GM20000 (cell line): Measurements from ENCODE around the gene TSEN2.
"Not testable (repeated sequence)": the region's sequence is repeated elsewhere in the genome, so short reads cannot be mapped to it uniquely, and the experiment has no call there.

ENCODE experiments used
- DNase-seq: peaks from one replicate; pipeline ENCODE4 v3.0.0; 2012; ENCODE audit warnings: low spot score
- TF ChIP-seq, protein P1 (sequence below): IDR thresholded peaks from 2 replicates; pipeline ENCODE4 v1.5.1; 2012; ENCODE audit warnings: mild to moderate bottlenecking, control low read depth; ENCODE audit errors: extremely low read depth, missing control alignments

Gene TSEN2

DNA sequence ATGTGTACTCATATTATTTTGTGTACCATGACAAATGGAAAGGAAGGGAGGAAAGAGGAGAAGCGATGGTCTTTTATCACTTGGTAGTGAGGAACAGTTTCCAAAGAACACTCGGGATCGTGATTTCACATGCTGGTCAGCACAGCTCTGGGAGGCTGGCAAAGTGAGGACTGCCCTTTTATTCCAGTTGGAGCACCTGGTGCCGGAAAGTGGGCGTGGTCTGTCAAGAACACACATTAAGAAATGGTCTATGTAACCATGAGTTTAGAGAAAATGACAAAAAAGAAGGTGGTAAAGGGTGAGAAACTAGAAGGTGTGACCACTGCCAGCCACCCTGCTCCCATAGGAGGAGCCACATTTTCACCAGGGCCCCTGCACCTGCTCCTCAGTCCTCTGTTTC lies 7.0 kb upstream of the TSEN2 start:
- no peak for DNase-seq
- TF ChIP-seq, protein P1, sequence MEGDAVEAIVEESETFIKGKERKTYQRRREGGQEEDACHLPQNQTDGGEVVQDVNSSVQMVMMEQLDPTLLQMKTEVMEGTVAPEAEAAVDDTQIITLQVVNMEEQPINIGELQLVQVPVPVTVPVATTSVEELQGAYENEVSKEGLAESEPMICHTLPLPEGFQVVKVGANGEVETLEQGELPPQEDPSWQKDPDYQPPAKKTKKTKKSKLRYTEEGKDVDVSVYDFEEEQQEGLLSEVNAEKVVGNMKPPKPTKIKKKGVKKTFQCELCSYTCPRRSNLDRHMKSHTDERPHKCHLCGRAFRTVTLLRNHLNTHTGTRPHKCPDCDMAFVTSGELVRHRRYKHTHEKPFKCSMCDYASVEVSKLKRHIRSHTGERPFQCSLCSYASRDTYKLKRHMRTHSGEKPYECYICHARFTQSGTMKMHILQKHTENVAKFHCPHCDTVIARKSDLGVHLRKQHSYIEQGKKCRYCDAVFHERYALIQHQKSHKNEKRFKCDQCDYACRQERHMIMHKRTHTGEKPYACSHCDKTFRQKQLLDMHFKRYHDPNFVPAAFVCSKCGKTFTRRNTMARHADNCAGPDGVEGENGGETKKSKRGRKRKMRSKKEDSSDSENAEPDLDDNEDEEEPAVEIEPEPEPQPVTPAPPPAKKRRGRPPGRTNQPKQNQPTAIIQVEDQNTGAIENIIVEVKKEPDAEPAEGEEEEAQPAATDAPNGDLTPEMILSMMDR = no peak

DNA sequence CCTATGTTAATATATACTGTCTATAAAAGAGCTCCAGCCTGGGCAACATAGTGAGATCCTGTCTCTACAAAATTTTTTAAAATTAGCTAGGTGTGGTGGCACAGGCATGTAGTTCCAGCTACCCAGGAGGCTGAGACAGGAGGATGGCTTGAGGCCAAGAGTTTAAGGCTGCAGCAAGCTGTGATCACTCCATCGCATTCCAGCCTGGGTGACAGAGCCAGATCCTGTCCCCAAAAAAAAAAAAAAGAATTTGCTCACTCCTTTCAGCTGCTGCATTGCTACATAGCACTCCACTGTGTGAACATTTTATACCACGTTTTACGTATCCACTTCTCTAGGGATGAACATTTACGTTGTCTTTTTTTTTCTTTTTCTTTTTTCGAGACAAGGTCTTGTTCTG lies 6.0 kb upstream of the TSEN2 start:
- TF ChIP-seq, protein P1 = no peak
- no peak for DNase-seq

DNA sequence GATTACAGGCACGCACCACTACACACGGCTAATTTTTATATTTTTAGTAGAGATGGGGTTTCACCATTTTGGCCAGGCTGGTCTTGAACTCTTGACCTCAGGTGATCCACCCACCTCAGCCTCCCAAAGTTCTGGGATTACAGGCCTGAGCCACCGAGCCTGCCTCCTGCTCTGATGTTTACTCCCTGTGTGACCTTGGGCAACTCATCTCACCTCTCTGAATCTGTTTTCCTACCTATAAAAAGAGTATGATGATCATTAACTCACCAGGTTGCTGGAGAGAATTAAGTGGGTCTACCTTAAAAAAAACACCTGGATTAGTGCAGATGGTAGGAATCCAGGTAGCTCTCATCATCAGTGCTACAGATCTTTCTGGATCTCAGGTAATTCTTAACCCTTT lies 5.1 kb upstream of the TSEN2 start:
- DNase-seq = not testable (repeated sequence)

DNA sequence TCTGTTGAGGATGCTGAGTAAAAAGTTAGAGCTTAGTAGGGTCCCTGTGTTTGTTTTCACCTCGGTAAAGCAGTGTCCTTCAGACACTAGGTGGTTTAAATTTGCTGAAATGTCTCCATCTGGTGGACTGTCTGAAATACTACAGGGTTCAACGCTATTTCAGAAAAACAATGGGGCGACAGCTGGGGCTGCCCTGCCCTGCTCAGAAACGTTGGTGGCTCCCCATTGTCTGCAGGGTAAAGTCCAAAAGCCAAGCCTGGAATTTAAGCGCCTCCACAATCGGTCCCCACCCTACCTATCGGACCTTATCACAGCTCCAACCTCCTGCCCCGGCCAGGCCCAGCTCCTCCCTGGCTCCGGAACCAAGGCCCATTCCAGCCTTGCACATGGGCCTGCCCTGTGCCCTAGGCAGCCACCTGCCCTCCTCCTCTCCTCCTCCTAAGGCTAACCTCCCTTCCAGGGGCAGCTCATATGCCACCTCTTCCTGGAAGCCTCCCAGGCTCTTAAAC lies 4.3 kb upstream of the TSEN2 start:
- peak; percentile 67 for DNase-seq
- TF ChIP-seq, protein P1 = peak; percentile 35

DNA sequence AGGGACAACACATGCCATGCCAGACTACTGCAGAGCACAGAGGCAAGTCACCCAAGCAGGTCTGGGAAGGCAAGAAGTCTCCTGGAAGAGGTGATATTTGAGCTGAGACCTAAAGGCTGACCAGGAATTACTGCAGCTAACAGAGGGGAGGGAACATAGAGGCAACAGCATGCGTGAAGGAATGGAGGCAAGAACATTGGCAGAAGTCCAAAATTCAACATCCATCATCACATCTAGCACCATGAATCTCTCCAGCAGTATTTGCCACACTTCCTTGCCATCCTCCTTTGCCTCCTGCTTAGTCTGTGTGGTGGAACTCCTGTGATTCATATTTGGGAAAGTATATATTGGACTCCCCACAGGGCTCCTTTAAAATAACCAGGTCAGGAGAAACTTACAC lies 870 bp upstream of the TSEN2 start:
- TF ChIP-seq, protein P1 = no peak
- no peak for DNase-seq

DNA sequence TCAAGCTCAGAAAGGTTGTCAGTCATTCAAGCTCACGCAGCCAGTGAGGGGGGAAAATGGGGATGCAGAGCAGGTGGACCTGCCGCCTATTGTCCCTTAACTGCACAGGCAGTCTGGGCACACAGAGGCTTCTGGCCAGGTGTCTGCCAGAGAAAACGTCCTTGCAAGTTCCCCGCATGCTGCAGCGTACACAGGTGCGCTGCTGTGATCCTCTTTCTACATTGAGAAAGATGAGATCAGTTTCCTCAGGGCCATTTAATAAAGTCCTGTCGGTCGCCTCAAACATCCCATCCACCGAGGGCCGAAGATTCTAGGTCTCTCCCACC lies 445 bp upstream of the TSEN2 start:
- no peak for DNase-seq
- TF ChIP-seq, protein P1 = no peak

DNA sequence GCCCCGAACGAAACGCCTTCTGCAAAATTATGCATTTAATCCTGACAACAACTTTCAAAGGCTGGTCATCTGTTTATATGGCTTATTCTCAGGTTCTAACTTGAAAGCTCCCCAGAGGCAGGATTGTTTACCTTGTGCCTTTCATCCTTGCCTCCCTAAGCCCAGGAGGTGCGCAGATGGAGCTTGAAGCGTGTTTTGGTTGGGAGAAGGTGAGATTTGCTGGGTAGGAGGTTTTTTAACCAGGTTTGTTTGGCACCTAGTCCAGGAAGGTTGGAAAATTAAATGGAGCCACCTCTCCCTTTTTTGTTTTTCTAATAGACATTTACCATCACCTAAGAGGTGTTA lies 675 bp downstream of the TSEN2 start:
- TF ChIP-seq, protein P1 = no peak
- DNase-seq = no peak

DNA sequence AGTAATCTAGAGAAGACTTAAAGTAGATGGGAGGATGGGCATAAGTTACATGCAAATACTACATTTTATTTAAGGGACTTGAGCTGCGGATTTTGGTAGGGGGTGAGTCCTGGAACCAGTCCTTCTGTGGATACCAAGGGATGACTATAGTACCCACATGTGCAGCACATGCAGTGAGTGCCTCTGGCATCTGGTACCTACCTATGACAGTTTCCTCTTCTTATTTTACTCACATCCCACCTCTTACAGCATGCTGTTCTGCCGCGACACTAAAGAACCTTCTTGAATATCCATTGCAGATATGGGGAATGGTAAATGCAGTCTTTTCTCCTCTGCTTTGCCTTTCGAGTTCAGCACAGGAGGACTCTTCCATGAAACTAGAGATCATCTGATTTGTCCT lies 1.7 kb downstream of the TSEN2 start:
- no peak for DNase-seq

More for the DNA sequence above, 1.7 kb downstream of the TSEN2 start:
- TF ChIP-seq, protein P1 = no peak
